ENCODE measurements around the gene TMED8. TPM values are rescaled to one million over a fixed set of nuclear protein-coding genes. Genes with fewer than 3 reads are reported as not detected.

TMED8 gene, protein sequence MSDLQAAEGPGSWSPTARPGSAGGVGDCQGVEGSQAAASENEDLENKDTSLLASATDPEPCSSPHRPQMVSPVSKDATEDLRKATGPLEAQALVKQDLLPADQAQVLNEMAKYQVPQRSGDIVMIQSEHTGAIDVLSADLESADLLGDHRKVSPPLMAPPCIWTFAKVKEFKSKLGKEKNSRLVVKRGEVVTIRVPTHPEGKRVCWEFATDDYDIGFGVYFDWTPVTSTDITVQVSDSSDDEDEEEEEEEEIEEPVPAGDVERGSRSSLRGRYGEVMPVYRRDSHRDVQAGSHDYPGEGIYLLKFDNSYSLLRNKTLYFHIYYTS
- total RNA-seq: 8.9 and 11.6 TPM in 2 replicates

DNA sequence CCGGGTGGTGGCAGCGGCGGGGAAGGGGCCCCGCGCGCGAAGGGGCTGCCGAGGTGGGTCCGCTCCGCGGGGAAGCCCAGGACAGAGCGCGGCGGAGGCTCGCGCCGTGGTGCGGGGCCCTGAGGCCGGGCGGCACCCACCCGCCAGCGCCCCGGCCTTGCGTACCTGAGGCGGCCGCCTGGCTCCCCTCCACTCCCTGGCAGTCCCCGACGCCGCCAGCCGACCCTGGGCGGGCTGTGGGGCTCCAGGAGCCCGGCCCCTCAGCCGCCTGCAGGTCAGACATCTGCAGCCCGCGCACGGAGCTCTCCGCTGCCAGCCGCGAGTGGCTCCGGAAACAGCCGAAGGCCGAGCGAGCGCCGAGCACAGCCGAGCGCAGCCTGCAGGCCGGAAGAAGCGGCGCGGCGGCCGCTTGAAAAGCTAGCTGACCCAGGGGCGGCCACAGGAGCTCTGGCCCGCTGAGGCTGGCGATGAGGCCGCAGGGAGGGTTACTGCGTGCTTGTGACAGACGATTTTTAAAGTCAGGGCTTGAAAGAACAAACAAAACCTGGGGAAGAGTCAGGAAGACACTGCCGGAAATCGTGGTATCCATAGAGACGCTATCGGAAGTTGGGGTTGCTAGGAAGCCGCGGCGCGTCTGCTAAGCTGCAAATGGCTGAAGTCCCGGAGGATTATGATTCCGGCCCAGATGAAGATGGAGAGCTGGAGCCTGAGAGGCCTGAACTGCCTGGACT is at the start of gene TMED8, which contains the start of gene SAMD15:
Gene TMED8 (minus strand): TSS at position 324 of the 731 bp plus-strand sequence. CDS start 41 bp downstream, at position 283.
Gene SAMD15 (plus strand): TSS at position 609 of the 731 bp plus-strand sequence. CDS start 40 bp downstream, at position 649.

DNA sequence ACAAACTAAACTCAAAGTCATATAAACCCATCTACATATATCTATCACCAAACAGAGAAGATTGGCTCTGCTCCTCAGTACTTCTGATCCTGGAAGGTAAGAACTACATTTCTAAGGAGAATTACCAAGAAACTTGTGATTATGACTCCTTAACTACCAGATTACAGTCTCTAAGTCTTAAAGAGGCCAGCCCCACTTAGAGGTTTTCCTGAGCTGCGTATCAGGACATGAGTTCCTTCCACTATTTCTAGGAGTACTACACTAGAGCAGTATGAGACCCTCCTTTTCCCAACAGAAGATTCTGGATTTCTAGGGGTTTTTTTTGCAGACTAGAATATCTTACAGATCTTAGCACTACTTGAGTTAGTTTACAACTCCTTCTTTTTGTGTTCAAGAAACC is 46.5 kb upstream of the TMED8 start, which contains the start of gene NOXRED1:
Gene NOXRED1 (minus strand): TSS at position 101 of the 400 bp plus-strand sequence. CDS start 634 bp downstream, outside the sequence.

DNA sequence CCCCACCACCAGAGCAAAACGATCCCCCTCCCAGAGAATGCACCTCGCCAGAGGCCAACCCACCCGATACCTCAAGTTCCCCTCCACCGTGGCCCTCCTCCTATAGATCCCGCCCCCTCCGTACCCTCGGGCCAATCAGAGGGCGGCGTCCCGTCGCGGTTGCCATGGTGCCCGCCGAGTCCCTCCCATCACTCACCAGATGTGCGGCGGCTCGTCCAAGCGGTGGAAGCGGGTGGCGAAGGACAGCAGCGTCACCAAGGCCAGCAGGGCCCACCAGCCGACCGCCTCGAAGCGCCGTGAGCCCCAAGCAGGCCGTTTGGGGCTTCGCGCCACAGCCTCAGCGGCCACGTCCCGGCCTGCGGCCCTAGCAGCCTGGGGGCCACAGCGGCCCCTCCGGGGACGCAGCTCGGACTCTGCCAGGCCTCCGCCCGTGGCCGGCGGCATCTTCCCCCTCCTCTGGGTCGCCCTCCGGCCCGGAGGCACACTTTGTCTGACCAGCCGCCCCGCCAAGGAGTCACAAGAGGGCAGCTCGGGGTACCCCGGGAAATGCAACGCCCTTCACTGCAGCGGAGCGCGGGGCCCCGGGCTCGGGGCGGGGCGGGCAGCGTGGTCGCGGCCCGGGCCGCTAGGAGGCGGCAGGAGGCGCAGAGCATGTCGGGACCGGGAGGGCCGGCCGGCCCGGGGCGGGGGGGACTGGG is 56.5 kb downstream of the TMED8 start, which contains the start of gene POMT2:
Gene POMT2 (minus strand): TSS at position 646 of the 698 bp plus-strand sequence. CDS start 202 bp downstream, at position 444.

Other genes starting within 250 kb of the TMED8 start
- gene ZDHHC22, start 235.3 kb downstream of the TMED8 start, total RNA-seq: not detected in 2 replicates
- not detected in 2 replicates for gene TMEM63C, start 195.3 kb downstream of the TMED8 start, total RNA-seq
- not detected in 2 replicates for gene NGB, start 105.9 kb downstream of the TMED8 start, total RNA-seq
- gene POMT2, start 56.2 kb downstream of the TMED8 start, total RNA-seq: 12.9 and 16.4 TPM in 2 replicates
- gene GSTZ1, start 56.1 kb downstream of the TMED8 start, total RNA-seq: 30.7 and 32.5 TPM in 2 replicates
- gene SAMD15, start 285 bp upstream of the TMED8 start, total RNA-seq: 2.2 and 3.0 TPM in 2 replicates
- 0.22 and 0.25 TPM in 2 replicates for gene NOXRED1, start 46.4 kb upstream of the TMED8 start, total RNA-seq
- gene VIPAS39, start 80.5 kb upstream of the TMED8 start, total RNA-seq: 26.7 and 30.4 TPM in 2 replicates
- gene AHSA1, start 81.0 kb upstream of the TMED8 start, total RNA-seq: 121 and 154 TPM in 2 replicates
- gene ISM2, start 121.7 kb upstream of the TMED8 start, total RNA-seq: under 0.01 and 0.11 TPM in 2 replicates
- 59.3 and 60.2 TPM in 2 replicates for gene SPTLC2, start 239.5 kb upstream of the TMED8 start, total RNA-seq

All from uterine smooth muscle cell (primary cell).